Omental fat pad (tissue), 4 donors: ENCODE data around the gene P2RY2. TPM values are rescaled to one million over a fixed set of nuclear protein-coding genes. Genes with fewer than 3 reads are reported as not detected.

Experiments used
- ATAC-seq: fragments of 150-250 bp; one replicate; pipeline ENCODE4 v1.9.1; 2016; ENCODE audit warnings: mild to moderate bottlenecking, moderate library complexity; ENCODE audit not compliant: low FRiP score
- DNase-seq: peaks from one replicate; pipeline ENCODE4 v3.0.0-alpha.2; 2019; ENCODE audit warnings: low spot score
- total RNA-seq, 4 donors: library from RNA; depleted of rRNA; stranded (reverse); fragments of >200 nt; gene quantifications; one replicate each; pipeline ENCODE4 v1.1.0, GENCODE V29; 2016
- TF ChIP-seq, protein P1 (sequence below), 3 donors: fragments of 450-650 bp; IDR thresholded peaks; one replicate each; pipeline ENCODE4 v1.5.1; 2016 to 2017; ENCODE audit warnings: antibody characterized with exemption in 3 of 3, mild to moderate bottlenecking in 3 of 3, moderate library complexity in 2 of 3

P2RY2 gene
- total RNA-seq, 4 donors from 2014 or later: 0.47 to 1.1 (median 0.64) TPM

DNA sequence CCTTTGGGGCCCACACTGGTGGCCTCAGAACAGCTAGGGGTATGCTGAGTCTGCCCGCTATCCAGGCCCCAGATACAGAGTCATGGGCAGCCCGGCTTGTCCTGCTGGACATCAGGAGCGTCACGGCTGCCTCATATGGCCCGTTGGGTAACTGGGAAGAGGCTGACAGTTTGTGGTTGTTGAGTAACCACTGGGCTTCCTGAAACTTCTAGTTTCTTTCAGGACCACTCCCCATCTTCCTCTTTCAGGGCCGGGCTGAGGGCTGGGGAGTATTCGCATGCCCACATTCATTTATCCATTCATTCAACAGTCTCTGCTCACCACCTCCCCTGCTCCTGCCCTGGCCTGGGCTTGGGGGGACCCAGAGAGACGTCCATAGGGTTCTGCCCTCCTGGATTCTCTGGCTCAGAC lies 13.4 kb upstream of the P2RY2 start:
- TF ChIP-seq, protein P1, sequence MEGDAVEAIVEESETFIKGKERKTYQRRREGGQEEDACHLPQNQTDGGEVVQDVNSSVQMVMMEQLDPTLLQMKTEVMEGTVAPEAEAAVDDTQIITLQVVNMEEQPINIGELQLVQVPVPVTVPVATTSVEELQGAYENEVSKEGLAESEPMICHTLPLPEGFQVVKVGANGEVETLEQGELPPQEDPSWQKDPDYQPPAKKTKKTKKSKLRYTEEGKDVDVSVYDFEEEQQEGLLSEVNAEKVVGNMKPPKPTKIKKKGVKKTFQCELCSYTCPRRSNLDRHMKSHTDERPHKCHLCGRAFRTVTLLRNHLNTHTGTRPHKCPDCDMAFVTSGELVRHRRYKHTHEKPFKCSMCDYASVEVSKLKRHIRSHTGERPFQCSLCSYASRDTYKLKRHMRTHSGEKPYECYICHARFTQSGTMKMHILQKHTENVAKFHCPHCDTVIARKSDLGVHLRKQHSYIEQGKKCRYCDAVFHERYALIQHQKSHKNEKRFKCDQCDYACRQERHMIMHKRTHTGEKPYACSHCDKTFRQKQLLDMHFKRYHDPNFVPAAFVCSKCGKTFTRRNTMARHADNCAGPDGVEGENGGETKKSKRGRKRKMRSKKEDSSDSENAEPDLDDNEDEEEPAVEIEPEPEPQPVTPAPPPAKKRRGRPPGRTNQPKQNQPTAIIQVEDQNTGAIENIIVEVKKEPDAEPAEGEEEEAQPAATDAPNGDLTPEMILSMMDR (IDR thresholded peaks at IDR 0.05): no peak
- no peak for DNase-seq
- ATAC-seq: no peak

DNA sequence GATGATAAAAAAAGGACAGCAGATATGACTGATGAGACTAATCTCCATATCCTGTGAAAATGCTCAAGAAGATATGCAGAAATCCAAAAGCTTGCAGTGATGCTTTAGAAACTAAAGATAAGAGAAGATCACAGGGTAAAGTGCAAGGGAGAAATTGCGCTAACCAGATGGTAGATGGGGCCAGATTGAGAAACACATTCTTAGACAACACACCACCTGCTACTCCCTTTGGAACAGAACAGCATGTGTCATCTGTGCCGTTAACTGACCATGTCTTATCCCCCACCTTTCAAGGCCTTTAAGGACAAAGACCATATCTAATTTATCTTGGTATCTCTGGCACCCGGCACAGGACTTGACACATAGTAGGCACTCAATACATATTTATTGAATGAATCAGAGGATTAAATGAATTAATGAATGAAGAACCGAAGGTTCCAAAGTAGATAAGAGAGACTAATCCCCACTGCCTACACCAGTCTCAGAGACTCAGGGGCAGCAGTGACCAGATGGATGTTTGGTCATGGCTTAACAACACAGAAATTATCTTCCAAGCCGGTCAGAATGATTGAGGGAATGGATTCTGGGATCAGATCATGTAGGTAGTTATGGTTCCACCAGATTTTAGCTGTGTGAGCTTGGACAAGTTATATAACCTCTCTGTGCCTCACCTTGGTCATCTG lies 12.3 kb upstream of the P2RY2 start:
- no peak for ATAC-seq
- TF ChIP-seq, protein P1 (IDR thresholded peaks at IDR 0.05): no peak
- no peak for DNase-seq

DNA sequence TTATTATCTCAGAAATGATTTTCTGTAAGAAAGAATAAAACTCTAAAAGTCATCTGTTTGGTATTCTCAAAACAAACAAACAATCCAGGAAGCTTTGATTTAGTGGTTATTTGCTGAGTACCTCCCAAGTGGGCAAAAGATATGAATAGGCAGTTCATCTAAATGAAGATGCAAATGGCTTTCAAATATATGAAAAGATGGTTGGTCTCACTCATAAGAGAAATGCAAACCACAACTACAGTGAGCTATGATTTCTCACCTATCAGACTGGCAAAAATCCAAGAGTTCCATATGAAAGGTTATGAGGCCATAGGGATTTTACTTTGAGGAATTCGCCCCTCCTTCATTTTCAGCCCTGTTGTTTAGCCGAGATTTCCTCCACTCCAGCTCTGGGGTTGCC lies 11.3 kb upstream of the P2RY2 start:
- no peak for DNase-seq
- TF ChIP-seq, protein P1 (IDR thresholded peaks at IDR 0.05): no peak
- ATAC-seq: no peak

DNA sequence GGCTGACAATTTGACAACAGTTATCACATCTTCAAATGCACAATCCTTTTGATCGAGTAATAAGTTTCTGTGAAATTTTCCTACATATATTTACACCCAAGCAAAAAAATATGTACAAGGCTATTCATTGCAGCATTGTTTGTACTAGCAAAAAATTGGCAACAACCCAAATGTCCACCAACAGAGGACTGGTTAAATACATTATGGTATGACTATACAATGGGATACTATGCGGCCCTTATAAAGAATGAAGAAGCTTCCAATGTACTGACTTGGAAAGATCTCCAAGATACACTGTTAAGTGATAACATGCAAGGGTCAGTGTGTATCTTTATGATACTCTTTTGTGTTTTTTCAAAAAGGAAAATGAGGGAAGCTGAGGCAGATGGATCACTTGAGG lies 8.2 kb upstream of the P2RY2 start:
- TF ChIP-seq, protein P1 (IDR thresholded peaks at IDR 0.05): no peak
- ATAC-seq: no peak

DNA sequence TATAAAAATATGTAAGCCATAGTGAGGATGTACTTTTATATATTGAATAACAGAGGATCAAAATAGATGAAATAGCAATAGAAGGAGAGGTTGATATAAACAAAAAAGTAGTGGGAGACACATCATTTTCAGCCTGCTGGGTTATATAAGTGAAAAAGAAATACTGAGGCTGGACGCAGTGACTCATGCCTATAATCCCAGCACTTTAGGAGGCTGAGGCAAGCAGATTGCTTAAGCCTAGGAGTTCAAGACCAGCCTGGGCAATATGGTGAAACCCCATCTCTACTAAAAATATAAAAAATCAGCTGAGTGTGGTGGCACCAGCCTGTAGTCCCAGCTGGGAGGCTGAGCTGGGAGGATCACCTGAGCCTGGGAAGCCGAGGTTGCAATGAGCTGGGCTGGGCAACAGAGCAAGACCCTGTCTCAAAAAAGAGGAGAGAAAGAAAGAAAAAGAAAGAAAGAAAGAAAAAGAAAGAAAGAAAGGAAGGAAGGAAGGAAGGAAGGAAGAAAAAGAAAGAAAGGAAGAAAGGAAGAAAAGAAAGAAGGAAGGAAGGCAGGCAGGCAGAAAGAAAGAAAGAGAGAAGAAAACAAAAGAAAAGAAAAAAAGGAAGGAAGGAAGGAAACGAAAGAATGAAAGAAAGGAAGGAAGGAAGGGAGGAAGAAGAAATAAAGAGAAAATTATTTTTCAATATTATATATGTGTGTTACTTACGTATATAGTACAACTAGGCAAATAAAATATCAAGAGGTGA lies 7.0 kb upstream of the P2RY2 start:
- DNase-seq: no peak
- ATAC-seq: no peak
- TF ChIP-seq, protein P1 (IDR thresholded peaks at IDR 0.05): no peak

More for the DNA sequence above, 8.2 kb upstream of the P2RY2 start:
- DNase-seq: no peak

DNA sequence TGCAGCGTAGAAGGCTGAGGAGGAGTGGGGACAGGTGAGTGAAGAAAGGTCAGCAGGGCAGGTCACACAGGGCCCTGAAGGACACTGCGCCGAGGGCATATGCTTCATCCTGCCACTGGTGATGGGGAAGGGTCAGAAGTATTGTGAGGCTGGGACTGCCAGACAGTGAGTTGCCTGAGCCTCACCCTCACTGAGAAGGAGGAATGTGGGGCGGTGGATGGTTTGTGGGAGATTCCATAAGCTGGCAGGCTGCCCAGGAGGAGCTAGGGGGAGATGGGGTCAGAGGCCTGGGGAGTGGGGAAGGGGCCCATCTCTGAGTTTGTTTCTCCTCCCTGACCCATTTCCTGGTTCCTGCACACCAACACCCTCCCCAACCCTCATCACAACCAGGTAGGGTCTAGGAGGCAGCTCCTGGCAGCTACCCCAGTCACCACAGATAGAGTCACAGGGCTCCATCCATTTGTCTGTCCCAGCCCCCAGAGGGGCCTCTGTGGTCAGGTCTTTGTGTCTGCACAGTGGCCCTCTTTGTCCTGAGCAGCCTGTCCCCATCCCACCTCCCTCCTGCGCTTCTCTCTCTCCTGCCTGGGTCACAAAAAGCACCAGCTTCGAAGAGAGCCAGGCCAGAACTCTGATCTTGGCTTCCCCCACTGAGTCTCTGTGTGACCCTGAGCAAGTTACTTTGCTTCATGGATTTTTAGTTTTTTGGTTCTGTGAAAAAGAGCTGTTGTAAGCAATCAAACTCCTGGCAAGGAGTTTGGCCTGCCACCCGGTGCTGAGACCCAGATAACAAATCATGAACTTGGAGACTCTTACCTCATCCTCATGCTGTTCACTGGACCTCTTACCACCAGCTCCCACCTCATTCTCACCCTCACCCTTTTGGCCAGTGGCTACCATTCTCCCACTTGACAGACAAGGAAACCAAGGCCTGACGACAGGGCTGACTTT lies 4.6 kb upstream of the P2RY2 start:
- TF ChIP-seq, protein P1 (IDR thresholded peaks at IDR 0.05): no peak
- ATAC-seq (no peak), DNase-seq (no peak)
